Ectodermal cell (in vitro differentiated cells): ENCODE measurements around the gene FZR1.

Experiments
- H3K27ac ChIP-seq: 2 replicates; pipeline ENCODE4 v1.7.0; 2013; ENCODE audit warnings: mild to moderate bottlenecking, low read depth, low read length; ENCODE audit not compliant: insufficient read depth, poor library complexity, severe bottlenecking
- H3K27me3 ChIP-seq: 2 replicates; pipeline ENCODE4 v1.7.0; 2013; ENCODE audit warnings: mild to moderate bottlenecking, low read length; ENCODE audit not compliant: insufficient read depth, control insufficient read depth, poor library complexity, severe bottlenecking
- H3K36me3 ChIP-seq: one replicate; pipeline ENCODE4 v1.7.0; 2013; ENCODE audit warnings: low read length; ENCODE audit not compliant: control insufficient read depth, insufficient read depth
- H3K4me1 ChIP-seq: one replicate; pipeline ENCODE4 v1.7.0; 2013; ENCODE audit warnings: low read length; ENCODE audit not compliant: control insufficient read depth, insufficient read depth
- H3K4me3 ChIP-seq: 2 replicates; pipeline ENCODE4 v1.7.0; 2013; ENCODE audit warnings: low read depth, low read length, control low read depth; ENCODE audit not compliant: insufficient read depth
- H3K9me3 ChIP-seq: 2 replicates; pipeline ENCODE4 v1.7.0; 2013; ENCODE audit warnings: mild to moderate bottlenecking, low read length, moderate library complexity; ENCODE audit not compliant: control insufficient read depth
- WGBS, 2 experiments: methylation state at CpG; one replicate each; pipeline ENCODE4 v1.1.7; 2013; ENCODE audit warnings: missing lambda C conversion rate in 2 of 2; 5-methylcytosine and 5-hydroxymethylcytosine counted together

Gene FZR1

GRCh38 chr19:3531716-3532115, 25.6 kb downstream of the FZR1 start:
- 94% methylated on average over 29 of the region's 29 CpGs for WGBS, 2 experiments
- Histone ChIP-seq H3K27me3 (no peaks in the 10 kb centered on the region), H3K36me3 (peaks cover 45% of the 10 kb centered on the region), H3K4me3 (no peak overlapping the region), H3K9me3 (no peaks in the 10 kb centered on the region), H3K27ac (no peak overlapping the region), H3K4me1 (no peaks in the 10 kb centered on the region)

GRCh38 chr19:3532154-3532786, 26.2 kb downstream of the FZR1 start:
- Histone ChIP-seq H3K27ac (no peak overlapping the region), H3K4me3 (no peak overlapping the region), H3K27me3 (no peaks in the 10 kb centered on the region), H3K4me1 (no peaks in the 10 kb centered on the region), H3K36me3 (peaks cover 39% of the 10 kb centered on the region), H3K9me3 (no peaks in the 10 kb centered on the region)
- 95 to 96% methylated on average over 33 of the region's 33 CpGs for WGBS, 2 experiments

DNA sequence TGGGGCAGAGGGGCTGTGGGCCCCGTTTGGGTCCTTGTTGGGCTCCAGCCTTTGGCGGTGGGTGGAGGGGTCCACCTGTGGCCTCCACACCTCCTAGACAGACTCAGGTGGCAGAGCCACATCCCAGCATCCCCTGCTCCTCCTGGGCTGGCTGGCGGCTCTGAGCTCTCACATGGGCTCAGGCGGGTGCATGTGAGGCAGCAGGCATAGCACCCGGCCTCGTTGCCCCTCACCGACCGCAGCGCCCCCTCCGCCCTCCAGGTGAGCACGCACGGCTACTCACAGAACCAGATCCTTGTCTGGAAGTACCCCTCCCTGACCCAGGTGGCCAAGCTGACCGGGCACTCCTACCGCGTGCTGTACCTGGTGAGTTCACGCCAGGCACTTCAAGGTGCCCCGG, 26.9 kb downstream of the FZR1 start:
- no peaks in the 10 kb centered on the region for H3K27me3 ChIP-seq
- 95% methylated on average over 17 of the region's 17 CpGs for WGBS, 2 experiments
- no peak overlapping the region for H3K27ac ChIP-seq
- H3K36me3 ChIP-seq: peaks cover 35% of the 10 kb centered on the region
- no peaks in the 10 kb centered on the region for H3K4me1 ChIP-seq
- no peaks in the 10 kb centered on the region for H3K9me3 ChIP-seq
- H3K4me3 ChIP-seq: no peak overlapping the region

DNA sequence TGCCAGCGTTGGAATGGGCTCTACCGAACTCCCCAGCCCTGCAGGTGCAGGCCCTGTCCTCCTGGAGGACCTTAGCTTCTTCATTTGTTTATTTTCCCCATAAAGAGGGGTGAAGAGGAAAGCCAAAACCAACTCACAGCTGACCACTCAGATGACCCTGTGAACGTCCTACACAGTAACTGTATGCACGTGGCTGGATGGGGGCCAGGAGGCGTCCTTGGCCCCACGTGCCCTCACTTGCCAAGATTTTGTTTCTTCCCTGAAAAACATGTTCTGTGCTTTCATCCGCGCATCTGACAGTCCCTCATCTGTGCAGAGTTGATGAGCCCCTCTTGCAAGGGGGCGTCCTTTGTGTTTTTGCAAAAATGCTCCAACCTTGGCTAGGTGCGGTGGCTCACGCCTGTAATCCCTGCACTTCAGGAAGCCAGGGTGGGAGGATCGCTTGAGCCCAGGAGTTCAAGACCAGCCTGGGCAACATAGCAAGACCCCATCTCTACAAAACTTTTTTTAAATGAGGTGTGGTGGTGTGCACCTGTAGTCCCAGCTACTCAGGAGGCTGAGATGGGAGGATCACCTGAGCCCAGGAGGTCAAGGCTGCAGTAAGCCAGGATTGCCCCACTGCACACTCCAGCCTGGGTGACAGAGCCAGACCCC, 27.6 kb downstream of the FZR1 start:
- Histone ChIP-seq H3K27me3 (no peaks in the 10 kb centered on the region), H3K27ac (no peak overlapping the region), H3K36me3 (peaks cover 35% of the 10 kb centered on the region), H3K4me3 (no peak overlapping the region), H3K4me1 (peaks cover 3% of the 10 kb centered on the region), H3K9me3 (no peaks in the 10 kb centered on the region)
- WGBS, 2 experiments: 94% methylated on average over 12 of the region's 12 CpGs

DNA sequence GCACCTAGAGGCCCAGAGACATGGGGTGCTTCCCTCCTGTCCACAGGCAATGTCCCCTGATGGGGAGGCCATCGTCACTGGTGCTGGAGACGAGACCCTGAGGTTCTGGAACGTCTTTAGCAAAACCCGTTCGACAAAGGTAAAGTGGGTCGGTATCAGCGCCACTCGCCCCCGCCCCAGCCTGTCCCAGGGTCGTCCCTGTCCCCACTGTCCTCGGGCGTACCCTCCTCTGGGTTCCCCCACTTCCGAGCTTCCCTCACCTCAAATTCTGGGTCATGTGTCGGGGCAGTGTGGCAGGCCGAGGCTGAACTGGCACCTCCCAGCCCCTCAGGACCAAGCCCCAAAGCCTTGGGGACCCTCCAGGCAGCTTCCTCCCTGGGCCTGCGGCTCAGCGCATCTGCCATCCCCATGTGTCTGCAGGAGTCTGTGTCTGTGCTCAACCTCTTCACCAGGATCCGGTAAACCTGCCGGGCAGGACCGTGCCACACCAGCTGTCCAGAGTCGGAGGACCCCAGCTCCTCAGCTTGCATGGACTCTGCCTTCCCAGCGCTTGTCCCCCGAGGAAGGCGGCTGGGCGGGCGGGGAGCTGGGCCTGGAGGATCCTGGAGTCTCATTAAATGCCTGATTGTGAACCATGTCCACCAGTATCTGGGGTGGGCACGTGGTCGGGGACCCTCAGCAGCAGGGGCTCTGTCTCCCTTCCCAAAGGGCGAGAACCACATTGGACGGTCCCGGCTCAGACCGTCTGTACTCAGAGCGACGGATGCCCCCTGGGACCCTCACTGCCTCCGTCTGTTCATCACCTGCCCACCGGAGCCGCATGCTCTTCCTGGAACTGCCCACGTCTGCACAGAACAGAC, 28.5 kb downstream of the FZR1 start:
- Histone ChIP-seq H3K4me1 (peaks cover 5% of the 10 kb centered on the region), H3K27me3 (no peaks in the 10 kb centered on the region), H3K27ac (no peak overlapping the region), H3K36me3 (peaks cover 35% of the 10 kb centered on the region), H3K4me3 (no peak overlapping the region), H3K9me3 (no peaks in the 10 kb centered on the region)
- WGBS, 2 experiments: 96 to 97% methylated on average over 38 of the region's 38 CpGs

DNA sequence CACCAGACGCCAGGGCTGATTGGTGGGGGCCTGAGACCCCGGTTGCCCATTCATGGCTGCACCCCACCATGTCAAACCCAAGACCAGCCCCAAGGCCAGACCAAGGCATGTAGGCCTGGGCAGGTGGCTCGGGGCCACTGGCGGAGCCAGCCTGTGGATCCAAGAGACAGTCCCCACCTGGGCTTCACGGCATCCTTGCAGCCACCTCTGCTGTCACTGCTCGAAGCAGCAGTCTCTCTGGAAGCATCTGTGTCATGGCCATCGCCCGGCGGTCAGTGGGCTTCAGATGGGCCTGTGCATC, 29.1 kb downstream of the FZR1 start:
- WGBS, 2 experiments: 96 to 97% methylated on average over 9 of the region's 9 CpGs
- Histone ChIP-seq H3K36me3 (peaks cover 35% of the 10 kb centered on the region), H3K4me3 (no peak overlapping the region)

GRCh38 chr19:3535563-3535965, 29.5 kb downstream of the FZR1 start:
- H3K9me3 ChIP-seq: no peaks in the 10 kb centered on the region
- no peaks in the 10 kb centered on the region for H3K27me3 ChIP-seq
- peaks cover 34% of the 10 kb centered on the region for H3K36me3 ChIP-seq
- no peak overlapping the region for H3K4me3 ChIP-seq
- no peak overlapping the region for H3K27ac ChIP-seq
- 93 to 95% methylated on average over 14 of the region's 14 CpGs for WGBS, 2 experiments
- peaks cover 5% of the 10 kb centered on the region for H3K4me1 ChIP-seq

More for the DNA sequence above, 29.1 kb downstream of the FZR1 start:
- Histone ChIP-seq H3K27me3 (no peaks in the 10 kb centered on the region), H3K9me3 (no peaks in the 10 kb centered on the region), H3K27ac (no peak overlapping the region), H3K4me1 (peaks cover 5% of the 10 kb centered on the region)

- Histone ChIP-seq H3K4me1 (peaks cover 5% of the 10 kb centered on the region), H3K36me3 (peaks cover 30% of the 10 kb centered on the region), H3K27ac (no peak overlapping the region), H3K27me3 (no peaks in the 10 kb centered on the region), H3K4me3 (no peak overlapping the region), H3K9me3 (no peaks in the 10 kb centered on the region)
- WGBS, 2 experiments: 93 to 94% methylated on average over 7 to 10 of the region's 10 CpGs
Observed at GRCh38 chr19:3535981-3536380, 29.9 kb downstream of the FZR1 start.

GRCh38 chr19:3536429-3537100, 30.5 kb downstream of the FZR1 start:
- 93 to 95% methylated on average over 27 of the region's 27 CpGs for WGBS, 2 experiments
- Histone ChIP-seq H3K4me1 (peaks cover 5% of the 10 kb centered on the region), H3K9me3 (no peaks in the 10 kb centered on the region), H3K4me3 (no peak overlapping the region), H3K27ac (no peak overlapping the region), H3K36me3 (peaks cover 24% of the 10 kb centered on the region), H3K27me3 (no peaks in the 10 kb centered on the region)

DNA sequence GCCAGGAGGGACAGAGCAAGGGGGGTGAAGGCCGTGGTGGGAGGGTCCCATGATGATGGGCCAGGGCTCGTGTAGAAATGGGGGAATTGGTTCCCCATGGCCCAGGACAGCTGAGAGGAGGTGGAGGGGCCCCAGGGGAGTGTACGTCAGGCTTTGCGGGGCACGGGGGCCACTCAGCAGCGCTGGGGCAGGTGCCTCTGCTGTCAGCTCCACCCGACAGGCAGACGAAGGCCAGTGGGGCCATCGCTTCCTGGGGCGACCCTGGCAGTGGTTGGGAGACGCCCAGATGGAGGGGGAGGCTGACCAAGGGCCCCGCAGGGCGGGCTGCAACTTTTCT, 31.0 kb downstream of the FZR1 start:
- peaks cover 5% of the 10 kb centered on the region for H3K4me1 ChIP-seq
- peaks cover 19% of the 10 kb centered on the region for H3K36me3 ChIP-seq
- 92 to 94% methylated on average over 13 of the region's 13 CpGs for WGBS, 2 experiments
- H3K9me3 ChIP-seq: no peaks in the 10 kb centered on the region
- no peaks in the 10 kb centered on the region for H3K27me3 ChIP-seq
- no peak overlapping the region for H3K27ac ChIP-seq
- no peak overlapping the region for H3K4me3 ChIP-seq
